OCI-LY3 (cell line): Measurements from ENCODE around the gene CCSER1.

Source experiments
- H2AFZ ChIP-seq: fragments of 200-600, 300-600 bp; shearing (Covaris generic); 2 replicates; pipeline ENCODE4 v1.6.0; 2014; ENCODE audit warnings: antibody characterized with exemption, low read depth, low read length
- H3K27ac ChIP-seq: fragments of 200-600, 300-600 bp; sonication (generic); 2 replicates; pipeline ENCODE4 v1.5.1; 2014; ENCODE audit warnings: mild to moderate bottlenecking, low read length, moderate library complexity, mixed read lengths
- H3K27me3 ChIP-seq: fragments of 200-600, 300-600 bp; sonication (generic); 2 replicates; pipeline ENCODE4 v1.6.1; 2014; ENCODE audit warnings: low read depth, low read length, mixed read lengths
- H3K36me3 ChIP-seq: fragments of 200-600, 300-600 bp; sonication (generic); replicated peaks from 2 replicates; pipeline ENCODE3; 2014; ENCODE audit warnings: low read depth, low read length, mixed read lengths
- H3K4me1 ChIP-seq: fragments of 300-600, 200-600 bp; sonication (generic); 2 replicates; pipeline ENCODE4 v1.6.1; 2014; ENCODE audit warnings: low read length, mixed read lengths
- H3K4me2 ChIP-seq: fragments of 200-600, 300-600 bp; sonication (generic); 2 replicates; pipeline ENCODE4 v1.6.1; 2014; ENCODE audit warnings: low read length, mixed read lengths
- H3K4me3 ChIP-seq: fragments of 300-600, 200-600 bp; sonication (generic); 2 replicates; pipeline ENCODE4 v1.5.1; 2014; ENCODE audit warnings: antibody characterized with exemption, mild to moderate bottlenecking, low read length, moderate library complexity
- H3K79me2 ChIP-seq: fragments of 300-600, 200-600 bp; shearing (Covaris generic); 2 replicates; pipeline ENCODE4 v1.6.1; 2014; ENCODE audit warnings: mild to moderate bottlenecking, low read length, mixed read lengths
- H3K9ac ChIP-seq: fragments of 300-600, 200-600 bp; shearing (Covaris generic); 2 replicates; pipeline ENCODE4 v1.6.0; 2014; ENCODE audit warnings: mild to moderate bottlenecking, low read length, moderate library complexity
- H3K9me3 ChIP-seq: fragments of 200-600, 300-600 bp; shearing (Covaris generic); 2 replicates; pipeline ENCODE4 v1.6.1; 2014; ENCODE audit warnings: low read length, mixed read lengths; ENCODE audit not compliant: insufficient read depth
- H4K20me1 ChIP-seq: fragments of 200-600, 300-600 bp; sonication (generic); 2 replicates; pipeline ENCODE4 v1.6.1; 2016; ENCODE audit warnings: low read length, mixed read lengths; ENCODE audit not compliant: insufficient read depth
- EZH2phosphoT487 ChIP-seq: fragments of 200-600 bp; shearing (Covaris generic); IDR thresholded peaks from 2 replicates; pipeline ENCODE4 v1.6.1; 2018; ENCODE audit warnings: antibody characterized with exemption, mixed run types, low read depth
- TF ChIP-seq, protein P1 (sequence below): fragments of 200-600, 300-600 bp; sonication (generic); IDR thresholded peaks from 2 replicates; pipeline ENCODE4 v1.5.1; 2014; ENCODE audit warnings: antibody characterized with exemption, low read length, low read depth

Gene CCSER1

DNA sequence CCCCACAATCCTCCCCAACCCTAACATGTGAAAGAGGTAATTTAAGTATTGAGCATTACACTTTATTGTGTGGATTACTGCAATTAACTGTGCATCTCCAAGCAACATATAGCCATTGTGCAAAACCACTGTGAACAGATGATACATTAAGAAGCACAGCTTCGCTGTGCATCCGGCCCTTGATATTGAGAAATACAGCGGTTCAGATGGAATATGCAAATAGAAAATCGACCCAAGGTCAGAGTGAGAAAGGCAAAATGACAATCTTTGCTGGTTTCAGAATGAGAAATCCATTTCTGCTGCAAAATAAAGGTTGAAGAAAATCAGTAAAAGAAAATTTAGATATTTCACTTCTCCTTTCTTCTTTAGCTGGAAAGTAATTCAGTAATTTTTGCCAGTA is 1370.7 kb downstream of the CCSER1 start:
- H3K4me2 ChIP-seq: peak overlapping the region; percentile 79
- H3K27ac ChIP-seq: peak overlapping the region; percentile 81

DNA sequence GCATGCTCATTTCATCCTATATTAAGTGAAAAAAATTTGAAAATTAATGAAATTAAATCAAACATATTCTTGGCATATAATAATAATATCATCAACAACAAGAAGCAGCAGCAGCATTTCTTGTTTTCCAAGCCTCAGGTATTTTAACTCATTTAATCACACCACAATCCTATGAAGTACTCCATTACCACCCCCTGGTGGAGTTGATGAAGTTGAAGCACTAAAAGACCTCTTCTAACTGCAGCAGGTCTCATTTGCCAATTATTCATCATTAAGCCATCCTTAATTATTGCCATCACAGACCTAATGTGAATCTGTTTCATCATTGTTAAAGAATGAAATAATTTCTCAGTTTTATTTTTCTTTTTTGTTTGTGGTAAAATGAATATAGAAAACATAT is 1375.2 kb downstream of the CCSER1 start:
- H3K9me3 ChIP-seq: 0 out of 2 replicates have a peak, but pooled peaks cover 6% of the 10 kb centered on the region
- no peak overlapping the region for H3K27ac ChIP-seq
- no peak overlapping the region for H2AFZ ChIP-seq
- H3K4me1 ChIP-seq: peaks cover 12% of the 10 kb centered on the region
- TF ChIP-seq EZH2phosphoT487: no peak
- TF ChIP-seq, protein P1, sequence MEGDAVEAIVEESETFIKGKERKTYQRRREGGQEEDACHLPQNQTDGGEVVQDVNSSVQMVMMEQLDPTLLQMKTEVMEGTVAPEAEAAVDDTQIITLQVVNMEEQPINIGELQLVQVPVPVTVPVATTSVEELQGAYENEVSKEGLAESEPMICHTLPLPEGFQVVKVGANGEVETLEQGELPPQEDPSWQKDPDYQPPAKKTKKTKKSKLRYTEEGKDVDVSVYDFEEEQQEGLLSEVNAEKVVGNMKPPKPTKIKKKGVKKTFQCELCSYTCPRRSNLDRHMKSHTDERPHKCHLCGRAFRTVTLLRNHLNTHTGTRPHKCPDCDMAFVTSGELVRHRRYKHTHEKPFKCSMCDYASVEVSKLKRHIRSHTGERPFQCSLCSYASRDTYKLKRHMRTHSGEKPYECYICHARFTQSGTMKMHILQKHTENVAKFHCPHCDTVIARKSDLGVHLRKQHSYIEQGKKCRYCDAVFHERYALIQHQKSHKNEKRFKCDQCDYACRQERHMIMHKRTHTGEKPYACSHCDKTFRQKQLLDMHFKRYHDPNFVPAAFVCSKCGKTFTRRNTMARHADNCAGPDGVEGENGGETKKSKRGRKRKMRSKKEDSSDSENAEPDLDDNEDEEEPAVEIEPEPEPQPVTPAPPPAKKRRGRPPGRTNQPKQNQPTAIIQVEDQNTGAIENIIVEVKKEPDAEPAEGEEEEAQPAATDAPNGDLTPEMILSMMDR: peak; percentile 66
- no peaks in the 10 kb centered on the region for H4K20me1 ChIP-seq
- H3K79me2 ChIP-seq: no peaks in the 10 kb centered on the region
- H3K4me3 ChIP-seq: no peak overlapping the region
- H3K27me3 ChIP-seq: no peaks in the 10 kb centered on the region
- H3K36me3 ChIP-seq: peaks cover 15% of the 10 kb centered on the region
- no peak overlapping the region for H3K9ac ChIP-seq
- no peak overlapping the region for H3K4me2 ChIP-seq

More for the DNA sequence above, 1370.7 kb downstream of the CCSER1 start:
- Histone ChIP-seq H3K9me3 (0 out of 2 replicates have a peak, but pooled peaks cover 6% of the 10 kb centered on the region), H2AFZ (no peak overlapping the region), H3K4me1 (peaks cover 19% of the 10 kb centered on the region), H4K20me1 (no peaks in the 10 kb centered on the region), H3K79me2 (no peaks in the 10 kb centered on the region), H3K27me3 (no peaks in the 10 kb centered on the region), H3K4me3 (peak overlapping the region; percentile 51), H3K36me3 (peaks cover 15% of the 10 kb centered on the region), H3K9ac (peak overlapping the region; percentile 49)
- no peak for TF ChIP-seq EZH2phosphoT487

GRCh38 chr4:91513326-91513725 is 1386.1 kb downstream of the CCSER1 start:
- Histone ChIP-seq H3K4me3 (no peak overlapping the region), H3K4me1 (no peaks in the 10 kb centered on the region), H3K79me2 (no peaks in the 10 kb centered on the region), H3K4me2 (no peak overlapping the region), H3K27ac (no peak overlapping the region), H3K27me3 (no peaks in the 10 kb centered on the region), H3K9ac (no peak overlapping the region), H2AFZ (no peak overlapping the region), H3K36me3 (no peaks in the 10 kb centered on the region), H3K9me3 (0 out of 2 replicates have a peak, but pooled peaks cover 4% of the 10 kb centered on the region), H4K20me1 (no peaks in the 10 kb centered on the region)
- TF ChIP-seq, protein P1: no peak
- no peak for TF ChIP-seq EZH2phosphoT487

GRCh38 chr4:91519155-91519554 is 1392.0 kb downstream of the CCSER1 start:
- H3K9me3 ChIP-seq: no peaks in the 10 kb centered on the region
- no peaks in the 10 kb centered on the region for H3K4me1 ChIP-seq
- H3K4me3 ChIP-seq: no peak overlapping the region
- H3K9ac ChIP-seq: no peak overlapping the region
- H3K27ac ChIP-seq: no peak overlapping the region
- no peak overlapping the region for H3K4me2 ChIP-seq
- H3K36me3 ChIP-seq: no peaks in the 10 kb centered on the region
- H3K79me2 ChIP-seq: no peaks in the 10 kb centered on the region
- TF ChIP-seq, protein P1: no peak
- TF ChIP-seq EZH2phosphoT487: no peak
- H3K27me3 ChIP-seq: no peaks in the 10 kb centered on the region
- H2AFZ ChIP-seq: no peak overlapping the region
- H4K20me1 ChIP-seq: no peaks in the 10 kb centered on the region

- Histone ChIP-seq H3K79me2 (no peaks in the 10 kb centered on the region), H2AFZ (no peak overlapping the region), H3K27ac (no peak overlapping the region), H3K27me3 (no peaks in the 10 kb centered on the region), H4K20me1 (no peaks in the 10 kb centered on the region), H3K4me2 (no peak overlapping the region), H3K4me3 (no peak overlapping the region), H3K36me3 (no peaks in the 10 kb centered on the region), H3K9me3 (no peaks in the 10 kb centered on the region), H3K4me1 (no peaks in the 10 kb centered on the region), H3K9ac (no peak overlapping the region)
- TF ChIP-seq EZH2phosphoT487: no peak
- TF ChIP-seq, protein P1: no peak
Measured at GRCh38 chr4:91525621-91526020, 1398.4 kb downstream of the CCSER1 start.
